HCT116 (cell line): ENCODE results near the gene ABCC10. TPM values are rescaled to one million over a fixed set of nuclear protein-coding genes. Genes with fewer than 3 reads are reported as not detected.

Experiments used
- ATAC-seq: fragments of 200-7000 bp; cut with Tn5 transposase; 2 replicates; pipeline ENCODE4 v1.9.1; 2020; ENCODE audit warnings: mild to moderate bottlenecking, moderate library complexity
- BruUV-seq: library from RNA; stranded (reverse); fragments of 400-500 nt; replicated peaks from 2 replicates; lab custom pipeline; 2021; lab: Mats Ljungman, UMichigan
- CTCF ChIA-PET: fragments of 300-600 bp; sonication (Branson Sonifier 250); formaldehyde crosslinking; loops from one replicate; lab custom pipeline; 2021; ENCODE audit warnings: antibody characterized with exemption; lab: Charles Lee
- POLR2A ChIA-PET: fragments of 300-600, 350-600 bp; sonication (Branson Sonifier 250); formaldehyde crosslinking; loops from one replicate; lab custom pipeline; 2021; ENCODE audit warnings: antibody characterized with exemption; lab: Charles Lee
- RAD21 ChIA-PET, 2 experiments: fragments of 300-600 bp; sonication (Branson Sonifier 250); formaldehyde crosslinking; loops; one replicate each; lab custom pipeline; 2023; ENCODE audit warnings: low total read pairs in 2 of 2; ENCODE audit not compliant: uncharacterized antibody in 2 of 2, unreplicated experiment in 2 of 2, low non-redundant PET in 1 of 2; lab: Charles Lee
- DNase-seq: peaks from one replicate; pipeline ENCODE4 v3.0.0-alpha.2; 2010; ENCODE audit warnings: low read depth, low spot score
- H2AFZ ChIP-seq: fragments of 200-600 bp; shearing (Covaris generic), sonication (generic); 2 replicates; pipeline ENCODE4 v1.6.1; 2017; ENCODE audit warnings: low read depth, mixed run types, mixed read lengths, antibody characterized with exemption, low read length; ENCODE audit not compliant: poor library complexity, severe bottlenecking
- H3K27ac ChIP-seq: 2 replicates; pipeline ENCODE4 v1.5.1; 2012; ENCODE audit warnings: low read depth, low read length
- H3K27me3 ChIP-seq: fragments of 200-600 bp; sonication (generic); 2 replicates; pipeline ENCODE4 v1.6.1; 2016; ENCODE audit warnings: mixed run types, low read length, mixed read lengths; ENCODE audit not compliant: insufficient read depth
- H3K36me3 ChIP-seq, 2 experiments: fragments of 200-500 bp in 1 of 2; fragments of 200-600 bp in 1 of 2; sonication (Bioruptor generic) in 1 of 2; sonication (generic) in 1 of 2; 2 replicates each; pipeline versions ENCODE4 v1.5.1 to v1.6.1; 2014 to 2016; ENCODE audit warnings: low read length in 2 of 2, inconsistent platforms in 1 of 2, mixed read lengths in 1 of 2, mixed run types in 1 of 2; ENCODE audit not compliant: insufficient read depth in 2 of 2, control insufficient read depth in 1 of 2
- H3K4me1 ChIP-seq, 2 experiments: fragments of 200-600 bp in 1 of 2; sonication (generic) in 1 of 2; 2 replicates each; pipeline versions ENCODE4 v1.5.1 to v1.6.1; 2012 to 2017; ENCODE audit warnings: low read length in 2 of 2, inconsistent platforms in 1 of 2, mild to moderate bottlenecking in 1 of 2, mixed read lengths in 1 of 2, mixed run types in 1 of 2, moderate library complexity in 1 of 2; ENCODE audit not compliant: insufficient read depth in 2 of 2, control insufficient read depth in 1 of 2
- H3K4me2 ChIP-seq: fragments of 200-600 bp; sonication (generic); 2 replicates; pipeline ENCODE4 v1.6.1; 2017; ENCODE audit warnings: mixed run types, low read length, mixed read lengths
- H3K4me3 ChIP-seq, 2 experiments: fragments of 200-600 bp in 1 of 2; sonication (generic) in 1 of 2; replicated peaks in 1 of 2; 2 replicates each; pipeline ENCODE4 v1.5.1; 2011 to 2016; ENCODE audit warnings: low read length in 2 of 2, control low read depth in 1 of 2, low read depth in 1 of 2, mild to moderate bottlenecking in 1 of 2, mixed read lengths in 1 of 2, mixed run types in 1 of 2
- H3K79me2 ChIP-seq: fragments of 200-600 bp; sonication (generic); 2 replicates; pipeline ENCODE4 v1.6.1; 2017; ENCODE audit warnings: mild to moderate bottlenecking, mixed run types, low read length, moderate library complexity, mixed read lengths; ENCODE audit not compliant: insufficient read depth
- H3K9ac ChIP-seq: fragments of 200-600 bp; sonication (generic); 2 replicates; pipeline ENCODE4 v1.6.1; 2016; ENCODE audit warnings: low read length, mixed read lengths
- H3K9me2 ChIP-seq: fragments of 200-600 bp; sonication (generic), shearing (Covaris generic); 2 replicates; pipeline ENCODE4 v1.6.1; 2017; ENCODE audit warnings: mixed run types, mild to moderate bottlenecking, moderate library complexity; ENCODE audit not compliant: insufficient read depth
- H3K9me3 ChIP-seq, 2 experiments: fragments of 200-500 bp in 1 of 2; fragments of 200-600 bp in 1 of 2; sonication (Bioruptor generic) in 1 of 2; sonication (generic) in 1 of 2; 2 replicates each; pipeline ENCODE4 v1.6.1; 2014 to 2017; ENCODE audit warnings: low read length in 2 of 2, mixed read lengths in 2 of 2, inconsistent platforms in 1 of 2, low read depth in 1 of 2, mild to moderate bottlenecking in 1 of 2, mixed run types in 1 of 2, moderate library complexity in 1 of 2; ENCODE audit not compliant: control insufficient read depth in 1 of 2, insufficient read depth in 1 of 2
- H4K20me1 ChIP-seq: fragments of 200-600 bp; sonication (generic), shearing (Covaris generic); 2 replicates; pipeline ENCODE4 v1.6.1; 2017; ENCODE audit warnings: mixed run types, mild to moderate bottlenecking, moderate library complexity; ENCODE audit not compliant: insufficient read depth
- EGR1 ChIP-seq: IDR thresholded peaks from 2 replicates; pipeline ENCODE4 v1.6.1; 2012; ENCODE audit warnings: low read depth
- EZH2phosphoT487 ChIP-seq: fragments of 200-600 bp; IDR thresholded peaks from 2 replicates; pipeline ENCODE4 v1.6.1; 2018; ENCODE audit warnings: antibody characterized with exemption, borderline replicate concordance
- FOSL1 ChIP-seq: IDR thresholded peaks from 2 replicates; pipeline ENCODE4 v1.6.1; 2012; ENCODE audit warnings: low read depth
- POLR2A ChIP-seq: IDR thresholded peaks from 2 replicates; pipeline ENCODE4 v1.7.0; 2011; ENCODE audit warnings: borderline replicate concordance; ENCODE audit not compliant: insufficient read depth, insufficient read length; ENCODE audit errors: extremely low read depth
- POLR2AphosphoS5 ChIP-seq: IDR thresholded peaks from 2 replicates; pipeline ENCODE4 v1.6.1; 2011; ENCODE audit warnings: mild to moderate bottlenecking, low read depth, low read length, moderate library complexity
- SP1 ChIP-seq: IDR thresholded peaks from 2 replicates; pipeline ENCODE4 v1.6.1; 2012; ENCODE audit warnings: low read depth
- TCF7L2 ChIP-seq: IDR thresholded peaks from 2 replicates; pipeline ENCODE4 v1.7.0; 2011; ENCODE audit warnings: borderline replicate concordance, inconsistent platforms; ENCODE audit not compliant: insufficient read depth, insufficient read length; ENCODE audit errors: extremely low read depth
- ZFX ChIP-seq: fragments of 450-650 bp; IDR thresholded peaks from 2 replicates; pipeline ENCODE4 v1.6.1; 2017
- ZNF274 ChIP-seq: fragments of 200-500 bp; sonication (Bioruptor generic); IDR thresholded peaks from 2 replicates; pipeline ENCODE4 v1.6.1; 2014; ENCODE audit warnings: mild to moderate bottlenecking, low read depth, low read length, inconsistent platforms
- intact Hi-C: fragments of 100-400 bp; cut with micrococcal nuclease; formaldehyde crosslinking; loops from 2 replicates; pipeline ENCODE4 v1.10.0; 2022
- total RNA-seq: library from RNA; stranded (reverse); gene quantifications from one replicate; pipeline ENCODE4 v1.2.1, GENCODE V29; 2021; ENCODE audit not compliant: unreplicated experiment
- TF ChIP-seq, protein P1 (sequence below), 3 experiments: fragments of 200-600 bp in 1 of 3; sonication (generic) in 1 of 3; IDR thresholded peaks in 2 of 3; conservative IDR thresholded peaks in 1 of 3; 2 replicates each; pipeline ENCODE4 v1.5.1; 2012 to 2017; ENCODE audit warnings: low read depth in 2 of 3, low read length in 2 of 3, antibody characterized with exemption in 1 of 3, borderline replicate concordance in 1 of 3, control low read depth in 1 of 3, mild to moderate bottlenecking in 1 of 3, mixed read lengths in 1 of 3, mixed run types in 1 of 3, moderate library complexity in 1 of 3; ENCODE audit not compliant: insufficient read depth in 1 of 3
- TF ChIP-seq, protein P2 (sequence below): IDR thresholded peaks from 2 replicates; pipeline ENCODE4 v1.6.1; 2012; ENCODE audit warnings: low read depth

Gene ABCC10
- total RNA-seq, 1 experiment from 2014 or later: 29.9 TPM

DNA sequence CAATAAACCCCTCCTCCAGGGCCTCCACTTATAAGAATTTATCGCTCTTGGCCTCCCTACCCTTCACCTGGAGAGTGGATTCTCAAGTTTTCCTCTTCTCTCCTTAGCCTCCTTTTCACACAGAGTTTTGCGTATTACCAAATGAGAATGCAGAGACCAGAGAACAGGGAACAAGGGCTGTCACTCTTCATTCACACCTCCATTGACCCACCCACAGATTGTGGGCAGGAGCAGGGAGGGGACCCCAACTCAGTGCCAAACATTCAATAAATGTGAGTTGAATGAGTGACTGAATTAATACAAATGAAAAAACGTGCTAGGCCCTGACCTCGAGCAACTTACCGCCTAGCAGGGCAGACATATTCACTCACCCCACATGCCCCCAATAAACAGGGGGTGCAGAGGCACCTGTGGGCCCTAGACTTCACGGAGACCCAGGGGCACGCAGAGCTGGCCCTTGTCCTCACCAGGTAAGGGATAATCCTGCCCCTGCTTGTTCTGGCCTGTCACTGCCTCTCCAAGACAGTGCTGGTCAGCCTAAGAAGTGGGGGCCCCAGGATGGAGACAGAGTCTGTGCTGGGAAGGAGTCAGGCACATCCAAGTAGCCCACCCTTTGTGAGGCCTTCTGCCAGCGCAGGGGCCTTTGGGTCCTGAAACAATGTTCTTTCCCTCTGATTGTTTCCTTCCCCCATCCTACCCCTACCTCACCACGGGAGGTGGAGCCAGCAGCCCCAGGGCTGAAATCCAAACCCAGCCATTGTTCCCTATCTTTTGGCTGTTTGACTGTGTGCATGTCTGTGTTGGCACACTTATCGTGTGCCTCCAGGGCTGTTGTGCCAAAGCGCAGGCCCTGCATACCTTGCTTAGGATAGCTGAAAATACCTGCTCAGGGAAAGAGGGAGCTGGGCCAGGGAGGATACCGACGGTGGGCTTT, 41.7 kb downstream of the ABCC10 start (continued):
- TF ChIP-seq POLR2A: no peak
- TF ChIP-seq TCF7L2: no peak
- TF ChIP-seq, all 23 proteins: peak for 0

GRCh38 chr6:43469947-43470346, 42.6 kb downstream of the ABCC10 start:
- Histone ChIP-seq H3K4me2 (peak overlapping the region; percentile 48), H3K27me3 (no peaks in the 10 kb centered on the region), H3K27ac (no peak overlapping the region)
- CTCF ChIA-PET: no interaction called here
- intact Hi-C loops: no loop called here
- TF ChIP-seq, protein P1, sequence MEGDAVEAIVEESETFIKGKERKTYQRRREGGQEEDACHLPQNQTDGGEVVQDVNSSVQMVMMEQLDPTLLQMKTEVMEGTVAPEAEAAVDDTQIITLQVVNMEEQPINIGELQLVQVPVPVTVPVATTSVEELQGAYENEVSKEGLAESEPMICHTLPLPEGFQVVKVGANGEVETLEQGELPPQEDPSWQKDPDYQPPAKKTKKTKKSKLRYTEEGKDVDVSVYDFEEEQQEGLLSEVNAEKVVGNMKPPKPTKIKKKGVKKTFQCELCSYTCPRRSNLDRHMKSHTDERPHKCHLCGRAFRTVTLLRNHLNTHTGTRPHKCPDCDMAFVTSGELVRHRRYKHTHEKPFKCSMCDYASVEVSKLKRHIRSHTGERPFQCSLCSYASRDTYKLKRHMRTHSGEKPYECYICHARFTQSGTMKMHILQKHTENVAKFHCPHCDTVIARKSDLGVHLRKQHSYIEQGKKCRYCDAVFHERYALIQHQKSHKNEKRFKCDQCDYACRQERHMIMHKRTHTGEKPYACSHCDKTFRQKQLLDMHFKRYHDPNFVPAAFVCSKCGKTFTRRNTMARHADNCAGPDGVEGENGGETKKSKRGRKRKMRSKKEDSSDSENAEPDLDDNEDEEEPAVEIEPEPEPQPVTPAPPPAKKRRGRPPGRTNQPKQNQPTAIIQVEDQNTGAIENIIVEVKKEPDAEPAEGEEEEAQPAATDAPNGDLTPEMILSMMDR (IDR thresholded peaks at IDR 0.05 in 2 of 3, conservative IDR thresholded peaks at IDR 0.05 in 1 of 3; ENCODE audit: borderline replicate concordance in 1 of 3, insufficient read depth in 1 of 3, low read depth in 2 of 3, low read length in 2 of 3): no peak
- TF ChIP-seq FOSL1 (no peak), SP1 (no peak), ZNF274 (no peak), TCF7L2 (no peak), EZH2phosphoT487 (no peak), EGR1 (no peak), POLR2AphosphoS5 (no peak), ZFX (no peak)
- TF ChIP-seq, protein P2, sequence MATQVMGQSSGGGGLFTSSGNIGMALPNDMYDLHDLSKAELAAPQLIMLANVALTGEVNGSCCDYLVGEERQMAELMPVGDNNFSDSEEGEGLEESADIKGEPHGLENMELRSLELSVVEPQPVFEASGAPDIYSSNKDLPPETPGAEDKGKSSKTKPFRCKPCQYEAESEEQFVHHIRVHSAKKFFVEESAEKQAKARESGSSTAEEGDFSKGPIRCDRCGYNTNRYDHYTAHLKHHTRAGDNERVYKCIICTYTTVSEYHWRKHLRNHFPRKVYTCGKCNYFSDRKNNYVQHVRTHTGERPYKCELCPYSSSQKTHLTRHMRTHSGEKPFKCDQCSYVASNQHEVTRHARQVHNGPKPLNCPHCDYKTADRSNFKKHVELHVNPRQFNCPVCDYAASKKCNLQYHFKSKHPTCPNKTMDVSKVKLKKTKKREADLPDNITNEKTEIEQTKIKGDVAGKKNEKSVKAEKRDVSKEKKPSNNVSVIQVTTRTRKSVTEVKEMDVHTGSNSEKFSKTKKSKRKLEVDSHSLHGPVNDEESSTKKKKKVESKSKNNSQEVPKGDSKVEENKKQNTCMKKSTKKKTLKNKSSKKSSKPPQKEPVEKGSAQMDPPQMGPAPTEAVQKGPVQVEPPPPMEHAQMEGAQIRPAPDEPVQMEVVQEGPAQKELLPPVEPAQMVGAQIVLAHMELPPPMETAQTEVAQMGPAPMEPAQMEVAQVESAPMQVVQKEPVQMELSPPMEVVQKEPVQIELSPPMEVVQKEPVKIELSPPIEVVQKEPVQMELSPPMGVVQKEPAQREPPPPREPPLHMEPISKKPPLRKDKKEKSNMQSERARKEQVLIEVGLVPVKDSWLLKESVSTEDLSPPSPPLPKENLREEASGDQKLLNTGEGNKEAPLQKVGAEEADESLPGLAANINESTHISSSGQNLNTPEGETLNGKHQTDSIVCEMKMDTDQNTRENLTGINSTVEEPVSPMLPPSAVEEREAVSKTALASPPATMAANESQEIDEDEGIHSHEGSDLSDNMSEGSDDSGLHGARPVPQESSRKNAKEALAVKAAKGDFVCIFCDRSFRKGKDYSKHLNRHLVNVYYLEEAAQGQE: no peak
- TF ChIP-seq, all 23 proteins: peak for 0
- H3K4me1 ChIP-seq: peaks cover 18 to 21% of the 10 kb centered on the region in 2 experiments
- H3K79me2 ChIP-seq: no peaks in the 10 kb centered on the region
- no peak overlapping the region for H3K9ac ChIP-seq
- no peaks in the 10 kb centered on the region for H4K20me1 ChIP-seq
- ATAC-seq (peak; percentile 34; the same call in 1 of the 2 replicates), DNase-seq (no peak)
- ChIA-PET RAD21 (no interaction called here), POLR2A (no interaction called here)
- H2AFZ ChIP-seq: no peak overlapping the region
- no peak overlapping the region for H3K4me3 ChIP-seq
- no peaks in the 10 kb centered on the region for H3K9me2 ChIP-seq
- no peaks in the 10 kb centered on the region for H3K9me3 ChIP-seq
- BruUV-seq: no TSS peak
- H3K36me3 ChIP-seq: no peaks in the 10 kb centered on the region
